ENCODE data around the gene POLR1B.

Gene POLR1B

DNA sequence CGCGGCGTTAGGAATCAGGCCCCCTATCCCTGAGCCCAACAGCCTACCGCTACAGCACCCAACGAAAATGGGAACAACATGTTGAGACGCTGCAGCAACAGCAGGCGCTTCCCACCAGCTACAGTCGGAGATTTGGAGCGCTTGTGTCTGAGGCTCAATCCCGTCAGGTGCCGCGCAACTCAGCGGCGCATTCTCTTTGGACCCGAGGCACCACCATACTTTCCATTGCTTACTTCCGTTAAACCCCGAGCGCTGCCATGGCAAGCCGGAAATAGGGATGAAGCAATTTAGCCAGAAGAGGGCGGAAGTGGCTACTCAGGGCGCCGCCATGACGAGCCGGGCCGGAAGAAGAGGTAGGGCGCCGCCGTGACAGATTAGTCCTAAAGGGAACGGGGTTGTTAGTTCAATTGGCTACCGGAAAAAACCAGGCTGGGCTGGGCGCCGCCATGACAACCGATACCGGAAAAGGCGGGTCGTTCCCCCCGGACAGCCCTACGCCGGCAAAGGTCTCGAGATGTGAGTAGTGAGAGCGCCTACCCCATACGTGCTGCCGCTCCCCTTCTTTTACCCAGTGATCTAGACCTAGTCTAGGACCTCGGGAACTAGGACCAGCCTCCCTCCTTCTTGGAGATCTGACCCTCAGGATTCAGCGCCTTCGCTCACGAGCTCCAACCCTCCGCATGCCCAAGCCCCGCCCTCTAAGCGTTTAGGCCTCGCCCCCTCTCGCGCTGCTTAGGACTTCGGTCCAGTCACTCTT is 42.0 kb downstream of the POLR1B start, which contains the start of gene CHCHD5:
CHCHD5 (plus strand) TSS at position 476 of the 757 bp plus-strand sequence; CDS start at position 515, 39 bp downstream.
- Histone ChIP-seq H3K27me3 (ENCODE audit: control insufficient read depth, insufficient read depth, low read length) (no peaks in the 10 kb centered on the region), H3K4me1 (ENCODE audit: control insufficient read depth, low read depth, low read length) (peaks cover 11% of the 10 kb centered on the region), H3K4me3 (ENCODE audit: low read length) (peak within 1 kb of the TSS; percentile 96), H3K36me3 (ENCODE audit: control insufficient read depth, low read depth, low read length) (peaks cover 6% of the 10 kb centered on the region), H3K9me3 (ENCODE audit: control insufficient read depth, low read depth, low read length) (no peaks in the 10 kb centered on the region), H3K9ac (ENCODE audit: low read length) (peak within 1 kb of the TSS; percentile 82), H3K27ac (ENCODE audit: low read length) (peak within 1 kb of the TSS; percentile 83)

DNA sequence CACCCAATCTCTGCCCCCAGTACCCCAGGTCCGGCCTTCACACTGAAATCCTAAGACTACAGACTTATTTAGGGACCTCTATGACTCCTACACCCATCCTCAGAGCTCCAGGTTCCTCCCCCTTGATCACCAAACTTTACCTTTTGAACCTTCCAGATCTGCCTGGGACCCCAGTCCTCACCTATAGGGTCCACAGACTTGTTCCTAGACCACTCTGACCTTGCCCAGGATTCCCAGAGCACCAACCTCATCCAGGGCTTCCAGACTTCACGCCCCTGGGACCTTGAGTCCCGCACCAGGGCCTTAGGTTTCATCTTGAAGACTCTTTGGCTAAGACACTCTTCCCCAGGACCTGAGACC is 42.6 kb downstream of the POLR1B start:
- H3K4me3 ChIP-seq (ENCODE audit: low read length): peak overlapping the region; percentile 96
- peaks cover 11% of the 10 kb centered on the region for H3K4me1 ChIP-seq (ENCODE audit: control insufficient read depth, low read depth, low read length)
- no peaks in the 10 kb centered on the region for H3K9me3 ChIP-seq (ENCODE audit: control insufficient read depth, low read depth, low read length)
- peak overlapping the region; percentile 83 for H3K27ac ChIP-seq (ENCODE audit: low read length)
- peaks cover 6% of the 10 kb centered on the region for H3K36me3 ChIP-seq (ENCODE audit: control insufficient read depth, low read depth, low read length)
- peak overlapping the region; percentile 82 for H3K9ac ChIP-seq (ENCODE audit: low read length)
- H3K27me3 ChIP-seq (ENCODE audit: control insufficient read depth, insufficient read depth, low read length): no peaks in the 10 kb centered on the region

DNA sequence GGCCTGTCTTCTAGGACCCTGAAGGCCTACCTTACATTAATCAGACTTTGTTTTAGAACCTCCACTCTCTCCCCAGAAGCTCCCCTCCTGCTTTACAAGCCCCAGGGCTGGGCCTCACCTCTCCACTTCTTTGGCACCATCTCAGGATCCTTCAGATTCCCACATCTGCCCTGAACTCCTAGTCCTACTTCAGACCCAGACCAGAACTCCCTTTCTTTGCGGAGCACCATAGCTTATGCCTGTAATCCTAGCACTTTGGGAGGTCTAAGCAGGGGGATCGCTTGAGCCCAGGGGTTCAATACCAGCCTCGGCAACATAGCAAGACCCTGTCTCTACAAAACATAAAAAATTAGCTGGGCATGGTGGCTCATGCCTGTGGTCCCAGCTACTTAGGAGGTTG is 43.1 kb downstream of the POLR1B start:
- Histone ChIP-seq H3K4me1 (ENCODE audit: control insufficient read depth, low read depth, low read length) (peaks cover 11% of the 10 kb centered on the region), H3K27me3 (ENCODE audit: control insufficient read depth, insufficient read depth, low read length) (no peaks in the 10 kb centered on the region), H3K9me3 (ENCODE audit: control insufficient read depth, low read depth, low read length) (no peaks in the 10 kb centered on the region), H3K36me3 (ENCODE audit: control insufficient read depth, low read depth, low read length) (peaks cover 6% of the 10 kb centered on the region), H3K27ac (ENCODE audit: low read length) (no peak overlapping the region), H3K4me3 (ENCODE audit: low read length) (peak overlapping the region; percentile 96), H3K9ac (ENCODE audit: low read length) (peak overlapping the region; percentile 82)

DNA sequence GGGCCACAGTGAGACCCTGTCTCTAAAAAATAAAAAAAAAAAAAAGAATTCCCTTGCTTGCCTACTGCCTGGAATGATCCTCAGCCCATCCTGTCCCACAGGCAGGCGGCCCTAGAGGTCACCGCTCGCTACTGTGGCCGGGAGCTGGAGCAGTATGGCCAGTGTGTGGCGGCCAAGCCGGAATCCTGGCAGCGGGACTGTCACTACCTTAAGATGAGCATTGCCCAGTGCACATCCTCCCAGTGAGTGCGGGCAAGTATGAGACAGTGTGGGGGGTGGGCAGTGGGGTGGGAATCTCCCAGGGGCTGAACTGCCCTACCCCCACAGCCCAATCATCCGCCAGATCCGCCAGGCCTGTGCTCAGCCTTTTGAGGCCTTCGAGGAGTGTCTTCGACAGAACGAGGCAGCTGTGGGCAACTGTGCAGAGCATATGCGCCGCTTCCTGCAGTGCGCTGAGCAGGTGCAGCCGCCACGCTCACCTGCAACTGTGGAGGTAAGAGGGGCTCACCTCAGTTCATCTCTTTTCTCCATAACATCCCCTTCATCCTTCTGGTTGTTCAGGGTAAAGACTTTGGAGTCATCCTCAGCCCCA is 43.7 kb downstream of the POLR1B start:
- Histone ChIP-seq H3K9ac (ENCODE audit: low read length) (no peak overlapping the region), H3K36me3 (ENCODE audit: control insufficient read depth, low read depth, low read length) (peaks cover 6% of the 10 kb centered on the region), H3K27ac (ENCODE audit: low read length) (no peak overlapping the region), H3K9me3 (ENCODE audit: control insufficient read depth, low read depth, low read length) (no peaks in the 10 kb centered on the region), H3K27me3 (ENCODE audit: control insufficient read depth, insufficient read depth, low read length) (no peaks in the 10 kb centered on the region), H3K4me1 (ENCODE audit: control insufficient read depth, low read depth, low read length) (peaks cover 11% of the 10 kb centered on the region), H3K4me3 (ENCODE audit: low read length) (no peak overlapping the region)

DNA sequence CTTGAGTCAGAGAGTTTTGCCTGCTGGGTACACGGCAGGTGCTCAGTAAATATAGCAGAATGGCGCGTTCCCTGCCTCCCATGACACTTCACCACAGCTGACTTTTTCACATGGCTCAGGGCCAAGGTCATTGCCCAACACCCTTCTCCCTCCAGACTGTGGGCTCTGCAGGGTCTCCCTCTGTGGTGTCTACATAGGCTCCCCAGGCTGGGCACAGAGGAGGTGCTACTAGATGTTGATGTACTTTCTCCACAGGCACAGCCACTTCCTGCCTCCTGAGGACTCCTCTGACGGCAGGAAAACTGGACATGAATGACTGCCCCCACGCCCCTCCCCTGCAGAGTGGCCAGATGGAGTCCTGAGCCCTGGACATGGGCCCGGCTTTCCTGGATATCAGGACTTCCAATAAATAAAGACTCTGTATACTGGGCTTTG is 46.4 kb downstream of the POLR1B start:
- no peak overlapping the region for H3K9ac ChIP-seq (ENCODE audit: low read length)
- H3K4me3 ChIP-seq (ENCODE audit: low read length): no peak overlapping the region
- no peak overlapping the region for H3K27ac ChIP-seq (ENCODE audit: low read length)
- peaks cover 6% of the 10 kb centered on the region for H3K36me3 ChIP-seq (ENCODE audit: control insufficient read depth, low read depth, low read length)
- H3K27me3 ChIP-seq (ENCODE audit: control insufficient read depth, insufficient read depth, low read length): no peaks in the 10 kb centered on the region
- H3K9me3 ChIP-seq (ENCODE audit: control insufficient read depth, low read depth, low read length): no peaks in the 10 kb centered on the region
- peaks cover 6% of the 10 kb centered on the region for H3K4me1 ChIP-seq (ENCODE audit: control insufficient read depth, low read depth, low read length)

DNA sequence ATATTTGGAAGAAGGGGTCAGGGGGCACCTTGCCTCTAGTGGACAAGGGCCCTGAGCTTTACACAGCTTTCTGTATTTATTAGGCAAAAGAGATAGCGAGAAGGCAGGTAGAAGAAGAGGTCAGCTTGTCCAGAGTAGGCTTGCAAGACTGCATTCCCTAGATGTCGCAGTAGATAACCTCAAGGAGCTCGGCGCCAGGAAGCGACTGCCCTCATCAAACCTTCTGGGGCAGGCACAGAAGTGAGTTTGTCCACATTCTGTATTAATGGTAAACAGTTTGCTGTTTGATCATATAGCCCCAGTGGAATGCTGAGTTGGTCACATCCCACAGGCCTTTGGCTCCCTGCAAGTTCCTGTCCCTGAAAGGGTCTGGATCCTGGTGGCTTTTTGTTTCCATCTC is 49.1 kb downstream of the POLR1B start:
- peaks cover 6% of the 10 kb centered on the region for H3K36me3 ChIP-seq (ENCODE audit: control insufficient read depth, low read depth, low read length)
- no peak overlapping the region for H3K9ac ChIP-seq (ENCODE audit: low read length)
- no peak overlapping the region for H3K4me3 ChIP-seq (ENCODE audit: low read length)
- no peaks in the 10 kb centered on the region for H3K9me3 ChIP-seq (ENCODE audit: control insufficient read depth, low read depth, low read length)
- H3K27me3 ChIP-seq (ENCODE audit: control insufficient read depth, insufficient read depth, low read length): no peaks in the 10 kb centered on the region
- H3K4me1 ChIP-seq (ENCODE audit: control insufficient read depth, low read depth, low read length): no peaks in the 10 kb centered on the region
- no peak overlapping the region for H3K27ac ChIP-seq (ENCODE audit: low read length)

DNA sequence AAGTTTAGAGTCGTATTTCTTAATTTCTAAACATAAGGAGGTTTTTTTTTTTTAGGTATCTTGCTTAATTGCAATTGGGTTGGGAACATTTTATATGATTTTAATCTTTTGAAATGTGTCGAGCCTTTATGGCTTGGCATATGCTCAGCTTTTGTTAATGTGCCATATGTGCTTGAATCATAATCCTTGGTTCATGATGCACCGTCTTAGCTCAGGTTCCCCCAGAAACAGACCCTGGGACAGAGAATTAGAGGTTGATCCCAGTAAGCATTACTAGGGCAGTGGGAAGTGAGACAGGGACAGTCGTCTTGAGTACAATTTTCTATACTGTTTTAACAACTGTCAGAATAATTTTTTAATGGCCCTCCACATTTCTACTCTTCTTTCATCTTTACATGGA is 51.5 kb downstream of the POLR1B start:
- no peaks in the 10 kb centered on the region for H3K27me3 ChIP-seq (ENCODE audit: control insufficient read depth, insufficient read depth, low read length)
- H3K9ac ChIP-seq (ENCODE audit: low read length): no peak overlapping the region
- H3K36me3 ChIP-seq (ENCODE audit: control insufficient read depth, low read depth, low read length): no peaks in the 10 kb centered on the region
- no peaks in the 10 kb centered on the region for H3K9me3 ChIP-seq (ENCODE audit: control insufficient read depth, low read depth, low read length)
- no peaks in the 10 kb centered on the region for H3K4me1 ChIP-seq (ENCODE audit: control insufficient read depth, low read depth, low read length)
- no peak overlapping the region for H3K27ac ChIP-seq (ENCODE audit: low read length)
- no peak overlapping the region for H3K4me3 ChIP-seq (ENCODE audit: low read length)

DNA sequence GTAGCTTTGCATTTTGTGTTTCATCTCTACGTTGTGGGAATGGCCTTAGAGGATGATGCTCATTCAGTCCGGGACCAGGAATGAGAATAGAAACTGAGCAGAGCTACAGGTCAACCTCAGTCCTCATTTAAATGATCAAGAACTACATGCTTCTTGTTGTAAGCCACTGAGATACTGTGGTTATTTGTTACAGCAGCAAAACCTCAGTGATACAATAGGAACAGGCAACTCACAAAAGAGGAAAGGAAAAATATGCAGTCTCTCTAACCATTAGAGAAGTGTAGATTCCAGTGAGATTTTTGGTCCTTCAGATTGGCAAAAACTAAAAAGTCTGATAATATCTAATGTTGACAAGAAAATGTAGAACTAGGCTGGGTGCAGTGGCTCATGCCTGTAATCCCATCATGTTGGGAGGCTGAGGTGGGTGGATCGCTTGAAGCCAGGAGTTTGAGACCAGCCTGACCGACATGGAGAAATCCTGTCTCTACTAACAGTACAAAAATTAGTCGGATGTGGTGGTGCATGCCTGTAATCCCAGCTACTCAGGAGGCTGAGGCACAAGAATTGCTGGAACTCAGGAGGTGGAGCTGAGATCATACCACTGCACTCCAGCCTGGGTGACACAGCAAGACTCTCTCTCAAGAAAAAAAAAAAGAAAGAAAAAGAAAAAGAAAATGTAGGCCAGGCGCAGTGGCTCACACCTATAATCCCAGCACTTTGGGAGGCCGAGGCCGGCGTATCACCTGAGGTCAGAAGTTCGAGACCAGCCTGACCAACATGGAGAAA is 55.5 kb downstream of the POLR1B start:
- no peaks in the 10 kb centered on the region for H3K4me1 ChIP-seq (ENCODE audit: control insufficient read depth, low read depth, low read length)
- no peak overlapping the region for H3K4me3 ChIP-seq (ENCODE audit: low read length)
- no peaks in the 10 kb centered on the region for H3K36me3 ChIP-seq (ENCODE audit: control insufficient read depth, low read depth, low read length)
- H3K27ac ChIP-seq (ENCODE audit: low read length): no peak overlapping the region
- no peaks in the 10 kb centered on the region for H3K27me3 ChIP-seq (ENCODE audit: control insufficient read depth, insufficient read depth, low read length)
- no peaks in the 10 kb centered on the region for H3K9me3 ChIP-seq (ENCODE audit: control insufficient read depth, low read depth, low read length)
- H3K9ac ChIP-seq (ENCODE audit: low read length): no peak overlapping the region

DNA sequence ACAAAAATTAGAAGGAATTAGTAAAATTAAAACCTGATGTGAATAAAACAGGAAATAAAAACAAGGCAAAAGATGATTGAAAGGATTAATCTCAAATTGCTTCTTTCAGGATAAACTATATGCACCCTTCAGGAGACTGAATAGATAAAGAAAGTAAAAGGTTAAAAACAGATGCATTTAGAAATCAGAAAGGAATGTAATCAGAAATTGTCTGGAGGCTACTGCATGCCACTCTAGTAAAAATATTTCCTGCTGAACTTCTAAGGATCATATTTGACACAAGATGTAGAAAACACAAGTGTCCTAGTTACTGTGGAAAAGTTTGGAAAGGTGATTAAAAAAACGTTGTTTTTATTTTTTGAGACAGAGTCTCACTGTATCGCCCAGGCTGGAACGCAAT is 58.4 kb downstream of the POLR1B start:
- H3K4me1 ChIP-seq (ENCODE audit: control insufficient read depth, low read depth, low read length): no peaks in the 10 kb centered on the region
- no peaks in the 10 kb centered on the region for H3K27me3 ChIP-seq (ENCODE audit: control insufficient read depth, insufficient read depth, low read length)
- H3K9me3 ChIP-seq (ENCODE audit: control insufficient read depth, low read depth, low read length): no peaks in the 10 kb centered on the region
- H3K9ac ChIP-seq (ENCODE audit: low read length): no peak overlapping the region
- no peaks in the 10 kb centered on the region for H3K36me3 ChIP-seq (ENCODE audit: control insufficient read depth, low read depth, low read length)
- no peak overlapping the region for H3K27ac ChIP-seq (ENCODE audit: low read length)
- H3K4me3 ChIP-seq (ENCODE audit: low read length): no peak overlapping the region

DNA sequence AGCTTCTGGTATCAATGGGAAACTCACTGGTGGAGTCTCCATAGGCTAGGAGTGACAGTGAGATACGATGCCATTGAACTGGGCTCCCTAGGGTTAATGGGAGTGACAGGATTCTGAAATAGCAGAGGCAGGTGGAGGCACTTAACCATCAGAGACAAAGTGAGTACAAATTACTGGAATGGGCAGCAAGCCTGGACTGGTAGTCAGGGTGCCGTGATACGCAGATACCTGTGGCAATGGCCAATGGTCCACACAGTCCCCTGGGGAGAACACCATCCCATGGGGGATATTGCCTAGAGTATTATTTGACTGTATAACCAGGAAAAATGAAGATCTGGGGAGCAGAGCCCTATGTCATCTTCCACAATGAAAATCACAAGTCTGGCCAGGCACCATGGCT is 59.5 kb downstream of the POLR1B start:
- Histone ChIP-seq H3K36me3 (ENCODE audit: control insufficient read depth, low read depth, low read length) (no peaks in the 10 kb centered on the region), H3K4me1 (ENCODE audit: control insufficient read depth, low read depth, low read length) (no peaks in the 10 kb centered on the region), H3K9ac (ENCODE audit: low read length) (no peak overlapping the region), H3K27me3 (ENCODE audit: control insufficient read depth, insufficient read depth, low read length) (no peaks in the 10 kb centered on the region), H3K4me3 (ENCODE audit: low read length) (no peak overlapping the region), H3K27ac (ENCODE audit: low read length) (no peak overlapping the region), H3K9me3 (ENCODE audit: control insufficient read depth, low read depth, low read length) (no peaks in the 10 kb centered on the region)

DNA sequence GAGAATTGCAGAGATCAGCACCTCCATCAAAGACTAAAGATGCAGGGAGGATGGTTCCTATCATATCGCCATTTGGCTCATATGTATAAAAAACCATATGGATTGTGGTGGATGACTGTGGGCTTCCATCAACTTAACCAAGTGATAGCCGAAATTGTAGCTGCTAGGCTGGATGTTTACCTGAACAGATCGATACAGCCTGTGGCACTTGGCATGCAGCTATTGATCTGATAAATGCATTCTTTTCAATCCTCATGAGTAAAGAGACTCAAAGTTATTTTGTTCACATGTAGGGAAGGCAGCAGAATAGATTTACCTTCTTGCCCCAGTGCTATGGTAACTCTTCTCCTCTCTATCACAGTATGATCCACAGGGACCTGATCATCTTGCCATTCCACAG is 60.7 kb downstream of the POLR1B start:
- Histone ChIP-seq H3K9ac (ENCODE audit: low read length) (no peak overlapping the region), H3K27me3 (ENCODE audit: control insufficient read depth, insufficient read depth, low read length) (no peaks in the 10 kb centered on the region), H3K27ac (ENCODE audit: low read length) (no peak overlapping the region), H3K4me1 (ENCODE audit: control insufficient read depth, low read depth, low read length) (no peaks in the 10 kb centered on the region), H3K9me3 (ENCODE audit: control insufficient read depth, low read depth, low read length) (no peaks in the 10 kb centered on the region), H3K4me3 (ENCODE audit: low read length) (no peak overlapping the region), H3K36me3 (ENCODE audit: control insufficient read depth, low read depth, low read length) (no peaks in the 10 kb centered on the region)

All from iPS-18a (cell line).